Measurements from ENCODE around the gene IFRD1.

IFRD1 gene

GRCh38 chr7:112449902-112450806 lies at the start of gene IFRD1:
TSS of gene IFRD1 (plus strand) at chr7:112450460. CDS start at chr7:112450689, 229 bp downstream.
- DNase-seq: peak; percentile 91

- DNase-seq: no peak
Observed at GRCh38 chr7:112404321-112404720, 45.9 kb upstream of the IFRD1 start.

GRCh38 chr7:112405286-112405685 lies 45.0 kb upstream of the IFRD1 start:
- no peak for DNase-seq

GRCh38 chr7:112407261-112407660 lies 43.0 kb upstream of the IFRD1 start:
- no peak for DNase-seq

- DNase-seq: no peak
Observed at GRCh38 chr7:112410092-112410491, 40.2 kb upstream of the IFRD1 start.

GRCh38 chr7:112411186-112411795 lies 39.0 kb upstream of the IFRD1 start:
- DNase-seq: no peak

- DNase-seq: peak; percentile 41
Observed at GRCh38 chr7:112414855-112415490, 35.3 kb upstream of the IFRD1 start.

- DNase-seq: no peak
Observed at GRCh38 chr7:112416127-112416526, 34.1 kb upstream of the IFRD1 start.

- no peak for DNase-seq
Observed at GRCh38 chr7:112419543-112420130, 30.6 kb upstream of the IFRD1 start.

GRCh38 chr7:112420236-112420861 lies 29.9 kb upstream of the IFRD1 start:
- no peak for DNase-seq

- peak; percentile 13 for DNase-seq
Observed at GRCh38 chr7:112421666-112422486, 28.4 kb upstream of the IFRD1 start.

GRCh38 chr7:112422842-112423496 lies 27.3 kb upstream of the IFRD1 start:
- DNase-seq: peak; percentile 63

GRCh38 chr7:112423987-112424386 lies 26.3 kb upstream of the IFRD1 start:
- no peak for DNase-seq

GRCh38 chr7:112427984-112428383 lies 22.3 kb upstream of the IFRD1 start:
- DNase-seq: no peak

GRCh38 chr7:112428715-112429114 lies 21.5 kb upstream of the IFRD1 start:
- DNase-seq: no peak

GRCh38 chr7:112430649-112431048 lies 19.6 kb upstream of the IFRD1 start:
- no peak for DNase-seq

- no peak for DNase-seq
Observed at GRCh38 chr7:112431803-112432202, 18.5 kb upstream of the IFRD1 start.

- DNase-seq: no peak
Observed at GRCh38 chr7:112433289-112433688, 17.0 kb upstream of the IFRD1 start.

- DNase-seq: no peak
Observed at GRCh38 chr7:112437072-112437471, 13.2 kb upstream of the IFRD1 start.

GRCh38 chr7:112439476-112439875 lies 10.8 kb upstream of the IFRD1 start:
- DNase-seq: no peak

- DNase-seq: no peak
Observed at GRCh38 chr7:112442210-112442609, 8.1 kb upstream of the IFRD1 start.
